H1 (cell line): ENCODE measurements around the gene EN2. TPM values are rescaled to one million over a fixed set of nuclear protein-coding genes. Genes with fewer than 3 reads are reported as not detected.

Experiments used
- CTCF ChIA-PET: fragments of 300-600 bp; sonication (Branson Sonifier 250); formaldehyde crosslinking; loops from one replicate; lab custom pipeline; 2021; ENCODE audit not compliant: partially characterized antibody; lab: Charles Lee
- POLR2A ChIA-PET: fragments of 300-600 bp; sonication (Branson Sonifier 250); formaldehyde crosslinking; loops from one replicate; lab custom pipeline; 2021; ENCODE audit warnings: inconsistent platforms; ENCODE audit not compliant: partially characterized antibody; lab: Charles Lee
- DNase-seq, 2 experiments: peaks; one replicate each; pipeline versions ENCODE4 v3.0.0 to v3.0.0-alpha.2; 2010 to 2022; ENCODE audit warnings: low spot score in 2 of 2, low read depth in 1 of 2, mixed read lengths in 1 of 2
- FAIRE-seq: peaks from 2 replicates; lab custom pipeline; 2011; peaks lifted over from hg19 to GRCh38; lab: Jason Lieb, UNC
- H2AFZ ChIP-seq: 2 replicates; pipeline ENCODE4 v1.8.1; 2012; ENCODE audit warnings: low read length, inconsistent platforms
- H2AK5ac ChIP-seq: 2 replicates; pipeline ENCODE4 v1.6.1; 2013; ENCODE audit warnings: low read depth, low read length
- H2BK120ac ChIP-seq: replicated peaks from 2 replicates; pipeline ENCODE3; 2013; ENCODE audit warnings: low read depth, low read length, inconsistent platforms
- H2BK12ac ChIP-seq: 2 replicates; pipeline ENCODE4 v1.6.1; 2013; ENCODE audit warnings: low read depth, low read length
- H2BK15ac ChIP-seq: 2 replicates; pipeline ENCODE4 v1.6.1; 2013; ENCODE audit warnings: low read length
- H2BK20ac ChIP-seq: 2 replicates; pipeline ENCODE4 v1.6.1; 2013; ENCODE audit warnings: low read length
- H2BK5ac ChIP-seq: 2 replicates; pipeline ENCODE4 v1.6.1; 2013; ENCODE audit warnings: low read depth, low read length
- H3K14ac ChIP-seq: 2 replicates; pipeline ENCODE4 v1.6.1; 2013; ENCODE audit warnings: inconsistent platforms; ENCODE audit not compliant: insufficient read length
- H3K18ac ChIP-seq: 2 replicates; pipeline ENCODE4 v1.6.1; 2013; ENCODE audit warnings: low read length; ENCODE audit errors: extremely low read depth
- H3K23ac ChIP-seq: 2 replicates; pipeline ENCODE4 v1.6.1; 2013; ENCODE audit warnings: inconsistent platforms; ENCODE audit not compliant: insufficient read length
- H3K23me2 ChIP-seq: 2 replicates; pipeline ENCODE4 v1.6.1; 2013; ENCODE audit warnings: low read depth, low read length
- H3K27ac ChIP-seq: 2 replicates; pipeline ENCODE4 v1.6.1; 2011; ENCODE audit warnings: low read depth, low read length, inconsistent platforms
- H3K27me3 ChIP-seq, 4 experiments: replicated peaks in 1 of 4; 1 replicate in 1 of 4; 2 replicates in 3 of 4; pipeline versions ENCODE4 v1.6.1 to v1.8.1; 2011 to 2013; ENCODE audit warnings: low read length in 3 of 4, mild to moderate bottlenecking in 3 of 4, inconsistent platforms in 2 of 4, mixed read lengths in 2 of 4, moderate library complexity in 1 of 4; ENCODE audit not compliant: control insufficient read depth in 3 of 4, insufficient read depth in 3 of 4; ENCODE audit errors: extremely low read depth in 1 of 4
- H3K36me3 ChIP-seq, 4 experiments: 2 replicates each; pipeline versions ENCODE4 v1.6.1 to v1.8.1; 2011 to 2013; ENCODE audit warnings: mild to moderate bottlenecking in 4 of 4, low read length in 3 of 4, moderate library complexity in 2 of 4, control low read depth in 1 of 4, inconsistent platforms in 1 of 4; ENCODE audit not compliant: insufficient read depth in 4 of 4, control insufficient read depth in 2 of 4
- H3K4ac ChIP-seq: replicated peaks from 2 replicates; pipeline ENCODE3; 2013; ENCODE audit warnings: low read length, low read depth, mixed read lengths, inconsistent platforms; ENCODE audit not compliant: insufficient read length
- H3K4me1 ChIP-seq, 4 experiments: replicated peaks in 1 of 4; 1 replicate in 1 of 4; 2 replicates in 3 of 4; pipeline versions ENCODE4 v1.6.1 to v1.8.1; 2011 to 2013; ENCODE audit warnings: low read length in 3 of 4, inconsistent platforms in 2 of 4, mixed read lengths in 1 of 4; ENCODE audit not compliant: insufficient read depth in 4 of 4, control insufficient read depth in 3 of 4
- H3K4me2 ChIP-seq, 2 experiments: 2 replicates each; pipeline versions ENCODE4 v1.6.1 to v1.8.1; 2011 to 2013; ENCODE audit warnings: low read depth in 2 of 2, low read length in 2 of 2, control low read depth in 1 of 2, inconsistent platforms in 1 of 2, mild to moderate bottlenecking in 1 of 2; ENCODE audit not compliant: insufficient read depth in 1 of 2
- H3K4me3 ChIP-seq, 4 experiments: fragments of 200-600, 300-600 bp in 1 of 4; sonication (generic), shearing (Covaris generic), sonication (Bioruptor Twin) in 1 of 4; 2 replicates each; pipeline versions ENCODE4 v1.5.1 to v1.8.1; 2011 to 2016; ENCODE audit warnings: low read length in 4 of 4, low read depth in 3 of 4, control low read depth in 2 of 4, inconsistent platforms in 2 of 4, mild to moderate bottlenecking in 2 of 4, mixed read lengths in 1 of 4, moderate library complexity in 1 of 4; ENCODE audit not compliant: insufficient read depth in 2 of 4; ENCODE audit errors: extremely low read depth in 1 of 4
- H3K56ac ChIP-seq: replicated peaks from 2 replicates; pipeline ENCODE3; 2013; ENCODE audit warnings: low read depth, mild to moderate bottlenecking, mixed read lengths, low read length, inconsistent platforms; ENCODE audit not compliant: insufficient read length
- H3K79me1 ChIP-seq: 2 replicates; pipeline ENCODE4 v1.6.1; 2013; ENCODE audit warnings: low read depth, low read length, control low read depth
- H3K79me2 ChIP-seq, 2 experiments: 2 replicates each; pipeline versions ENCODE4 v1.6.1 to v1.8.1; 2012 to 2013; ENCODE audit warnings: low read length in 2 of 2, mild to moderate bottlenecking in 2 of 2, inconsistent platforms in 1 of 2; ENCODE audit not compliant: insufficient read depth in 2 of 2, control insufficient read depth in 1 of 2
- H3K9ac ChIP-seq, 4 experiments: replicated peaks in 1 of 4; 1 replicate in 1 of 4; 2 replicates in 3 of 4; pipeline versions ENCODE4 v1.6.1 to v1.8.1; 2011 to 2013; ENCODE audit warnings: low read depth in 3 of 4, low read length in 3 of 4, control low read depth in 2 of 4, mild to moderate bottlenecking in 2 of 4, moderate library complexity in 2 of 4, inconsistent platforms in 1 of 4; ENCODE audit errors: extremely low read depth in 1 of 4
- H3K9me3 ChIP-seq, 2 experiments: 2 replicates each; pipeline versions ENCODE4 v1.6.1 to v1.8.1; 2012 to 2013; ENCODE audit warnings: mild to moderate bottlenecking in 2 of 2, moderate library complexity in 2 of 2, control low read depth in 1 of 2, inconsistent platforms in 1 of 2, low read depth in 1 of 2, low read length in 1 of 2, mixed read lengths in 1 of 2; ENCODE audit not compliant: insufficient read depth in 2 of 2
- H4K20me1 ChIP-seq, 2 experiments: replicated peaks in 1 of 2; 2 replicates each; pipeline versions ENCODE3 to v1.8.1; 2011 to 2013; ENCODE audit warnings: inconsistent platforms in 2 of 2, low read length in 2 of 2, mild to moderate bottlenecking in 1 of 2; ENCODE audit not compliant: insufficient read depth in 2 of 2, control insufficient read depth in 1 of 2
- H4K5ac ChIP-seq: 2 replicates; pipeline ENCODE4 v1.6.1; 2013; ENCODE audit warnings: low read length, low read depth, mixed read lengths, inconsistent platforms; ENCODE audit not compliant: insufficient read length
- H4K8ac ChIP-seq: 2 replicates; pipeline ENCODE4 v1.8.0; 2013; ENCODE audit warnings: mild to moderate bottlenecking, moderate library complexity, low read length, inconsistent platforms; ENCODE audit not compliant: insufficient read depth; ENCODE audit errors: extremely low read depth
- H4K91ac ChIP-seq: replicated peaks from 2 replicates; pipeline ENCODE3; 2013; ENCODE audit warnings: low read length, mixed read lengths, inconsistent platforms; ENCODE audit not compliant: insufficient read length
- ASH2L ChIP-seq: fragments of 200-600, 300-600 bp; sonication (generic); IDR thresholded peaks from one replicate; pipeline ENCODE4 v1.7.1; 2017; ENCODE audit warnings: low read length
- CTCF ChIP-seq, 3 experiments: IDR thresholded peaks; 1 replicate in 2 of 3; 2 replicates in 1 of 3; pipeline versions ENCODE4 v1.5.1 to v1.6.1; 2011; ENCODE audit warnings: low read length in 3 of 3, mild to moderate bottlenecking in 3 of 3, inconsistent platforms in 2 of 3, low read depth in 1 of 3, moderate library complexity in 1 of 3; ENCODE audit not compliant: insufficient read depth in 1 of 3; ENCODE audit errors: control extremely low read depth in 1 of 3
- E2F6 ChIP-seq: IDR thresholded peaks from 2 replicates; pipeline ENCODE4 v1.6.1; 2012; ENCODE audit warnings: inconsistent platforms
- FOSL1 ChIP-seq: IDR thresholded peaks from 2 replicates; pipeline ENCODE4 v1.6.1; 2011; ENCODE audit warnings: mild to moderate bottlenecking, low read depth, low read length, moderate library complexity; ENCODE audit not compliant: insufficient read depth
- WGBS, 2 experiments: shearing (Covaris generic) in 1 of 2; methylation state at CpG; one replicate each; pipeline versions ENCODE4 v1.1.6 to v1.1.7; 2013 to 2015; ENCODE audit warnings: low lambda C conversion rate in 2 of 2, mixed read lengths in 2 of 2, inconsistent platforms in 1 of 2, low coverage in 1 of 2, missing lambda C conversion rate in 1 of 2; ENCODE audit not compliant: insufficient replicate concordance in 2 of 2, insufficient coverage in 1 of 2, insufficient read length in 1 of 2; ENCODE audit errors: extremely low coverage in 1 of 2, missing lambda C conversion rate in 1 of 2; 5-methylcytosine and 5-hydroxymethylcytosine counted together
- polyA plus RNA-seq, 7 experiments: library from polyadenylated mRNA; depleted of rRNA in 3 of 7; stranded (reverse) in 5 of 7; unstranded in 2 of 7; fragments of >200 nt in 5 of 7; fragments of 200-250 nt in 2 of 7; gene quantifications; 1 replicate in 5 of 7; 2 replicates in 1 of 7; 4 replicates in 1 of 7; pipeline versions ENCODE4 v1.2.1 to v1.2.3, GENCODE V29; 2011 to 2013; ENCODE audit warnings: missing spikeins in 2 of 7, mixed read lengths in 2 of 7
- total RNA-seq: library from RNA; stranded (reverse); fragmentation: NEBNext Ultra II Directional; extraction: Animal tissue kit (Norgen Biotek cat#: 25700); gene quantifications from 2 replicates; pipeline ENCODE4 v1.2.1, GENCODE V29; 2021

Gene EN2
- total and polyA plus RNA-seq, 2 of the 8 experiments (the other 6 are each of a cell fraction or from before 2014, with no cell fraction given): not detected

- Histone ChIP-seq H2BK20ac (no peak overlapping the region), H3K79me2 (no peaks in the 10 kb centered on the region), H3K4me2 (no peak overlapping the region), H3K4me1 (no peaks in the 10 kb centered on the region; a peak in 1 of 7 replicates), H3K23ac (no peak overlapping the region), H4K8ac (no peak overlapping the region), H3K4me3 (no peak overlapping the region), H2BK120ac (no peak overlapping the region), H4K5ac (no peak overlapping the region), H2AFZ (no peak overlapping the region), H3K36me3 (no peaks in the 10 kb centered on the region), H2BK12ac (no peak overlapping the region), H3K18ac (no peak overlapping the region), H3K4ac (no peak overlapping the region), H4K91ac (no peak overlapping the region), H2AK5ac (no peak overlapping the region), H2BK5ac (no peak overlapping the region), H3K9ac (no peak overlapping the region), H3K27ac (no peak overlapping the region), H3K9me3 (no peaks in the 10 kb centered on the region), H3K23me2 (no peaks in the 10 kb centered on the region; the same call in 1 of the 2 replicates), H4K20me1 (peaks cover 0 to 2% of the 10 kb centered on the region in 2 experiments), H3K14ac (no peak overlapping the region), H3K27me3 (peaks cover 0 to 3% (median 0%) of the 10 kb centered on the region in 4 experiments; a peak in 3 of 7 replicates), H3K79me1 (no peaks in the 10 kb centered on the region), H3K56ac (no peak overlapping the region), H2BK15ac (no peak overlapping the region)
- WGBS, 2 experiments: 94% methylated on average over 5 of the region's 12 CpGs; no CpG with 5 or more reads in 1 of the 2 experiments
- FAIRE-seq: no peak
- CTCF ChIA-PET: interaction anchor here (1.1 kb wide), 2 partner anchors 25 to 51 kb away, joined by 3 to 4 read pairs; no protein-coding TSS in a partner anchor
- DNase-seq: no peak
- TF ChIP-seq CTCF (IDR thresholded peaks at IDR 0.05; ENCODE audit: control extremely low read depth in 1 of 3, insufficient read depth in 1 of 3, low read depth in 1 of 3, low read length in 3 of 3) (no peak), ASH2L (no peak), FOSL1 (no peak), E2F6 (no peak)
- POLR2A ChIA-PET: no interaction called here
Observed at GRCh38 chr7:155418304-155418703, 39.6 kb upstream of the EN2 start.
